NCI-H1694 (cell line): ENCODE measurements around the gene TMEM263.
"Not testable (repeated sequence)": the region's sequence is repeated elsewhere in the genome, so short reads cannot be mapped to it uniquely, and the experiment has no call there.

Experiments used
- DNase-seq: peaks from one replicate; lab custom pipeline; 2025; lab: John Stamatoyannopoulos, UW

TMEM263 gene

DNA sequence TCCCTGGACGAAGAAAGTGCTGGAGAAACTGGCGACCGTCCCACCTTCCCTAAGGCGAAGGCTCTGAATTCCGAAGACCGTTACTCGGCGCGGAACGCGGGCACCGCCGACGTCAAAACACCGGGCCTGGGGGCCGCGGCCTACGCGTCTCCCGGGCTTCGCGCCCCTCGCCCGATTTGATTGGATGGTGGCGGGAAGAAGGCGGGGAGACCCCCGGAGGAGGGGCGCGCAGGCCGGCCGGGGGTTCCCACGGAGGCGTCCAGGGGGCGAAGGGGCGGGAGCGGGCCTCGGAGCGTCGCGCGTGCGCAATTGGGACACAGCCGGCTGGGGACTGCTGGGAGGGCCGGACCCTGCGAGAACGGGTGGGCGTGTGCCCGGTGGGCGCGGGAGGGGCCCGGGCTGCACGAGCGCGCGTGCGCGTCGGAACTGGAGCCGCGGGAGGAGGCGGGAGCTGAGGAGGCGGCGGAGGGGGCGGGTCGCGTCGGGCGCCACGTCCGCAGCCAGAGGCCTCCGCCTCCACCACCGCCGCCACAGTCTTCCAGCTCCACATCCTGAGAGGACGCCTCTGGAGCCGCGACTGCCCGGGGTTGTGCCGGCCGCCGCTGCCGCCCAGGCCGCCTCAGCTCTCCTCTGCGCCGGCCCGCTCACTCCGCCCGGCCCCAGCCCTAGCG lies at the start of gene TMEM263:
Gene TMEM263 (plus strand): TSS at position 531 of the 671 bp plus-strand sequence. CDS start 11,210 bp downstream, outside the sequence.
- DNase-seq, result peak; percentile 75

DNA sequence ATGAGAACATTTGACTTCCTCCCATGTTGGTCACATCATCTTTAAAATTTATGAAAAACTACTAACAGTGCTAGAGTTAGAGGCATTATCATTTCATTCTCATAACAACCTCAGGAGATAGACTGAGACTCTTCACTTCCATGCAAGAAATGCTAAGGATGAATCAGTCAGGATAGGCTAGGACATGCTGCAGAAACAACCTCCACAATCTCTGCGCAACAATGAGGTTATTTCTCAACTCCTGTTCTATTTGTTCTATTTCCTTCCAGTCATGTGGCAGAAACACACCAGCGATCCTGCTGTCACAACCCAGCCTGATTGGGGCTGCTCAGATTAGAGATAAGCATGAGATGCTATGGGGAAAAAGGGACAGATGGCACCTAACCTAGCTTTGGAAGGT lies 49.0 kb upstream of the TMEM263 start:
- DNase-seq, result no peak

DNA sequence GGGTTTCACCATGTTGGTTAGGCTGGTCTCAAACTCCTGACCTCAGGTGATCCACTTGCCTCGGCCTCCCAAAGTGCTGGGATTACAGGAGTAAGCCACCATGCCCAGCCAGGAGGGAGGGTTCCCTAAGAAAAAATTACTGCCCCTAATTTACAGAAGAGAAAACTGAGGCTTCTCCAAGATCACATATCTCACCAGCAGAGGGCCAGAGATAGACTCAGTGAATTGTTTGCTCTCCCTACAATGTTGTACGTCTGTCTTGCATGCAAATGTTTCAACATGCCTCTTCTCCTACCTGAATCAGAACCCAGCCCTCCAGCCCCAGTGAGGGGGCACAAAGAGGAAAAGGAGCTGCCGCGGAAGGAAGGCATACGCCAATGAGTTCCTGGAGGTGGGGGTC lies 48.3 kb upstream of the TMEM263 start:
- no peak for DNase-seq

DNA sequence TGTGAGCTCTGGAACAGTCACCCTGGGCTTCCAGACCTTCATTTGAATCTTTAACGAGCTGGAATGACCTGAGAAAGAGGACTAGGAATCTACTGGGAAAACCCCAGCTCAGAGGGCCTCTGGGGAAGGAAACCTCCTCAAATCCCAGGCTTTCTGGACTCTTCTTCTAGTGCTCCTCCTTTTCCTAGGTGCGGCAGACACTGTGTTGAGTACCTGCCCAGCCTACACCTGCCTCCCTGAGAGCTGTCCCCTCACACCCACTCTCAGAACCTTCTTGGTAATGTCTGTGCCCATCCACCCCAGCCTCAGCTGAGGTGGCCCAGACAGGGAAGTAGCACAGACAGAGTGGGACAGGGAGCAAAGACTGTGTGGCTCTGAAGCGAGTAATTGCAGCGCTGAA lies 47.9 kb upstream of the TMEM263 start:
- no peak for DNase-seq

DNA sequence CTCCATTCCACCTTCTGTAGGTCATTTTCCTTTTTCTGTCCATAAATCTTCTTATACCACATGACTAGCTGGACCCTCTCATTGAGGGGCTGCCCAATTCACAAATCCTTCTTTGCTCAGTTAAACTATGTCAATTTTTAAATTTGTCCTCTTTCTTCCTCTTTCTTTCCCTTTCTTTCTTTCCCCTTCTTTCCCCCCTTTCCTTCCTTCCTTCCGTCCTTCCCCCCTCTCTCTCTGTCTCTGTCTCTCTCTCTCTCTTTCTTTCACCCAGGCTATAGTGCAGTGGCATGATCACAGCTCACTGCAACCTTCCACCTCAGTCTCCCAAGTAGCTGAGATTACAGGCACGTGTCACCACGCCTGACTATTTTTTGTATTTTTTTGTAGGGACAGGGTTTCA lies 47.1 kb upstream of the TMEM263 start:
- no peak for DNase-seq

DNA sequence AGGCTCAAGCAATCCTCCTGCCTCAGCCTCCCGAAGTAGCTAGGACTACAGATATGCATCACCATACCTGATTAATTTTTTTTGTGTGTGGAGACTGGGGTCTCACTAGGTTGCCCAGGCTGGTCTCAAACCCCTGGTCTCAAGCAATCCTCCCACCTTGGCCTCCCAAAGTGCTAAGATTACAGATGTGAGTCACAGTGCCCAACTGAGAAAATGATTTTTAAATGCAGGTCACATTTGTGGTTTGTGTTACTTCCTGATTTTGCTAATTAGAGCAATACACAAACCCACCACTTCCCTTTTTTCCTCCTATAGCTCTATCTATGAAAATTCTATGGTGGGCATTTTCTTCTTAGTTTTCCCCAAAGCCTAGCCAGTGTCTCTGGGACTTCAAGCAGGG lies 45.5 kb upstream of the TMEM263 start:
- DNase-seq, result no peak

DNA sequence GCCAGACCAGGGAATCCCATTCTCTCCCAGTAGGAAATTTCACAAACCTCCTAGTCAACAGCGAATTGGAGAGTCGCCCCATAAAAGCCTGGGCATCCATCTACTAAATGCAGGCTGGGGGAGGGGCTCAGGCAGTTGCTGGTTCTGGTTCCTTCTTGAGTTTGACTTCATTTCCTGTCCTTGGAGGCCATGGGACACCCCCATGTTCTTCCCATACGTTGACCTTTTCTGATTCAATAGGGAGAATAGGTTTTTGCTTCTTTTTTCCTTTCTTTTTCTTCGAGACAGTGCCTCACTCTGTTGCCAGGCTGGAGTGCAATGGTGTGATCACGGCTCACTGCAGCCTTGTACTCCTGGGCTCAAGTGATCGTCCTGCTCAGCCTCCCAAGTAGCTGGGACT lies 44.1 kb upstream of the TMEM263 start:
- no peak for DNase-seq

DNA sequence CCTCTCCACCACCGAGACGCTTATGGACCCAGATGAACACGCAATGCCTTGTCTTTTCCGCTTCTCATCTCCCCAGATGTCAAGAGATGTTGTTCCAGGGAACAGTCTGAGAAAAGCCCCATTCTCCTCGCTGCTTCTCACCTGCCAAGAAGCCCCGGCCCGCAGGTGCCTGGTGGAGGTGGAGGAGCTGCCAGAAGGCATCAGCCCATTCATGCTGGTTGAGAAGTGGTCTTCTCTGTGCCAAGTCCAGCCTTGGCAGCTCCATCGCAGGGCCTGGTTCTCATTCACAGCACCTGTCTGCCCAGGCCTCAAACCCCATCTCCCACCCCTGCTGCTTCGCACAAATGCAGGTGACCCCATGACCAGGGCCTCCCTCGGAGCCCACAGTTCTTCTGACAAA lies 42.3 kb upstream of the TMEM263 start:
- no peak for DNase-seq

DNA sequence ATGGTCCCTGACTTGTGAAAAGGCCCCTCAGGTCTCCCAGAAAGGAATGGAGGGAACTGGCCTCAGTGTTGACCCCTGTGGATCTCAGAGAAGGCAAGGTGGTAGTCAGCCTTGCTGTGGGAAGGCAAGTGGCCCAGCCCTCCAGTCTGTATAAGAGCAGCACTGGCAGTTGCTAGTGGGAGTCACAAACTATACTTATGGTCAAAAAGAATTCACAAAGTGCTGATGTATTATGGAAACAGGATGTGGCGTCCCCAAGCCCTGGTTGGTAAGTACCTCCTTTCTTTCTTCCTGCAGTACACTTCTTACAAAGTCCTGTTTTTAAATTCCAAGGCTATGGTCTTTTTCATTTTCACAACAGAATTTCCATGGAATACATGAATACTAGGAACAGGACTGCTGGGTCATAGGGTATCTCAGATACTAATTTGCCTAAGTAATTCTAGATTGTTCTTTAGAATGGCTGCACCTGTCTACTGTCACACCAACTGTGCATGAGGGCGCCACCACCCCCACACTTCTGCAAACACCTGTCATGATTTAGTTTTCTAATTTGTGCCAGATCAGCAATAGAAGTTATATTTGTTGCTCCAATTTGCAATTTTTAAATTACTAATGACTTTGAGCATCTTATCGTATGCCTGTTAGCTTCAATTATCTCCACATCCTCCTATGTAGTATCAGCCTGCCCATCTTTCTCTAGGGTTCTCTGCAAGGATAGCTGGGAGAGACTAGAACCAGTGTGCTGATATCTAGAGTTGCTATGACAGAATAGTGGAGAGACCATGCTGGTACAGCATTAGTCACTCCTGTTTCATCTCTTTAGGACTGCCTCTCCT lies 40.7 kb upstream of the TMEM263 start:
- DNase-seq, result no peak

DNA sequence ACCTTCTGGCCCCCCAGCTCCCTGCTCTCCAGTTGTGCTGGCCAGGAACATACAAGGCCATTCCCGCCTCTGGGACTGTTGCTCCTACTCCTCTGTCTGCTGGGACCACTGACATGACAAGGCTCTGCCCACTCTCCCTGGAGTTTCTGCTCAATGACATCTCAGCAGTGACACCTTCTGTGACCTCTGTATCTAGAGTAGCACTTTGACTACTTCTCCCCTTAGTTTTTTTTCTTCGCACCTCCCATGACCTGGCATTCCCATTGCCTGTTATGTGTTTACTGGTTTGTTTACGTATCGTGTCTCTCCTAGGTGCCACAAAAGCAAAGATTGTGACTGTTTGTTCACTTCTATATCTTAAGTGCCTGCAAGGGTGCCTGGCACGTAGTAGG lies 40.1 kb upstream of the TMEM263 start:
- DNase-seq, result no peak

DNA sequence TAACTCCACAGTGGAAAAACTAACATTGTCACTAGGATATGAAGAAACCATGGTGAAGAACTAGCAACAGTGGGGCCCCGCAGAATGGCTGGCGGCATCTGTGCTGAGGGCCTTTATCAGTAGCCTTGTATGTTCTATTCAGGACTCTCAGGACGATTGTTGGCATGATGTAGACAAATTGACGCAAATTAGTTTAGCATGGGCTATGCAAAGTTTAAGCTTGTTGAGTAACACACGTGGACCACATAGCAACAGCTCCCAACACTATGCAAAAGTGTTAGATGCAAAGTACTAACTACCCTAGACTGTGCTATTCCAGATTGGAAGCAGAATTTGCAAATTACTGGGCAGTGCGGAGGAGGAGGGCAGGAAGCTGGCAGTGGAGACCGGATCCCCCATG lies 38.2 kb upstream of the TMEM263 start:
- no peak for DNase-seq

DNA sequence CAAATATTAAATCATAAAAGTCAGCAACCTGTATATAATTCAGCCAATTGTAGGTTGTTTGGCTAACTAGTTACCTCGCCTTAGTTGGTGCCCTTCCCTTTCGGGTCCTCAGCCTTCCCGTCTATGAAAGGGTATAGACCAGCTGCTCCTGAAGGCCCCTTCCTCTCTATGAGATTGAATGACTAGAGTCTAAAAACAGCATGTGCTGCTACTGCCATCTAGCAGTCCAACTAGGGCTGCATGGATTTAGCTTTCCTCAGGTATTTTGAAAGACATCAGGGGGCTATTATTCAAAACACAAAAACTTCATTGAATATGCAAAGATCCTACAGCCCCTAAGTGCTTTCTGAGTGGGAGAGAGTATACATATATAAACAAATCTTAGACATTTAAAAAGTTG lies 37.0 kb upstream of the TMEM263 start:
- DNase-seq, result peak; percentile 34

DNA sequence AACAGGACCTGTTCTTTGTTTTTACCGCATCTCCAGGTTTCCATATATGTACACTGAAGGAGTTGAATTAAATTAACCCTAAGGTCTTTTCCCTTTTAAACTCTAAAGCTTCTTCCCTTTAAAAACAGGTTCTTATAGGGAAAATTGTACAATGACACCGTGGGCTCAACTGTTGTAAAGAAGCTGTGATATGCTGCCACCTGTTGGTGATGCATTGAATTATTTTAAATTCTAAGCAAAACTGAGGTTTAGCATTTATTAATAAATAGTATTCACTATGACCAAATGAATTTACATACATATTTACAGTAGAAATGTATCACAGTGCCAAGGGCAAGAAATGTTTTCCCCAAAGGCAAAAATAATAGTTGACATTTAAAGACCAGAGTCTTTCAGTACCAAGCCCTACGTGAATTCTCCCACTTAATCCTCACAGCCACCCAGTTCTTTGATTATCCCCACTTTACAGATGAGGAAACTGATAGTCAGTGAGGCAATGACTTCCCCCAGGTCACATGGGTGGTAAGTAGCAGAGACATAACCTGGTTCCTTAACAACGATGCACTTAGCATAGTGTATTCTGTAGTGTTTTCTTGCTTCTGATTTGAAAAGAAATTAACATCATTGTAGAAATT lies 35.7 kb upstream of the TMEM263 start:
- DNase-seq, result peak; percentile 26

DNA sequence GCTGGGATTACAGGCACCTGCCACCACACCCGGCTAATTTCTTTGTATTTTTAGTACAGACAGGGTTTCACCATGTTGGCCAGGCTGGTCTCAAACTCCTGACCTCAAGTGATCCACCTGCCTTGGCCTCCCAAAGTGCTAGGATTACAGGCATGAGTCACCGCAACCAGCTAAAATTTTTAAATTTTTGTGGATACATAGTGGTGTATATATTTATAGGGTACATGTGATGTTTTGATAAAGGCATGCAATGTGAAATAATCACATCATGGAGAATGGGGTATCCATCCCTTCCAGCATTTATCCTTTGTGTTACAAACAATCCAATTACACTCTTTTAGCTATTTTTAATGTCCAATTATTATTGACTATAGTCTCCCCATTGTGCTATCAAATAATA lies 33.7 kb upstream of the TMEM263 start:
- DNase-seq, result not testable (repeated sequence)

DNA sequence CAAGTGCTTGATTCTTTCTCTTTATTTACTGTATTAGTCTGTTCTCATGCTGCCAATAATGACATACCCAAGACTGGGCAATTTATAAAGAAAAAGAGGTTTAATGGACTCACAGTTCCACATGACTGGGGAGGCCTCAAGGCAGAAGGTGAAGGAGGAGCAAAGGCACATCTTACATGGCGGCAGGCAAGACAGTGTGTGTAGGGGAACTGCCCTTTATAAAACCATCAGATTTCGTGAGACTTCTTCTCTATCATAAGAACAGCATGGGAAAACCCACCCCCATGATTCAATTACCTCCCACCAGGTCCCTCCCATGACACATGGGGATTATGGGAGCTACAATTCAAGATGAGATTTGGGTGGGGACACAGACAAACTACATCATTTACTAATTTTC lies 32.1 kb upstream of the TMEM263 start:
- not testable (repeated sequence) for DNase-seq

DNA sequence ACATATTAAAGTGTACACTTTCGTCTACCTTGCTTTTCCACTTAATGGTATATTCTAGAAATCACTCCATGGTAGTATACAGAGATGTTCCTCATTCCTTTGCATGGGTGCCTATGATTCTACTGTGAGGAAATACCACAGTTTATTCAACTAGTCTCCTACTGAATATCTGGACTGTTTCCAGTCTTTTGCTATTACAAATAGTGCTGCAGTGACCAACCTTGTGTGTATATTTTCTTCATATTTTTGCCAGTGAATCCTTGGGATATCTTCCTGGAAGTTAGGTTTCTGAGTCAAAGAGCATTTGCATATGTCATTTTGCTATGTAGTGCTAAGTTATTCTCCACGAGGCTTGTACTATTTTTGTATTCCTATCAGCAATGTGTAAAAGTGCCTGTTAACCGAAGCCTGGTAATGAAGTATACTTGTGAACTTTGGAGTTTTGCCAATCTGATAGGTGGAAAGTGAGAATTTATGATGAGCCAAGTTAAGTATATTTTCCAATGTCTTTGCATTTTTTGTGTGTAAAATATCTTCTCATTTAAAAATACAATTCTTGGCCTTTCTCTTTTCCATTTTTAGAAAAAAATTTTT lies 31.3 kb upstream of the TMEM263 start:
- DNase-seq, result no peak

DNA sequence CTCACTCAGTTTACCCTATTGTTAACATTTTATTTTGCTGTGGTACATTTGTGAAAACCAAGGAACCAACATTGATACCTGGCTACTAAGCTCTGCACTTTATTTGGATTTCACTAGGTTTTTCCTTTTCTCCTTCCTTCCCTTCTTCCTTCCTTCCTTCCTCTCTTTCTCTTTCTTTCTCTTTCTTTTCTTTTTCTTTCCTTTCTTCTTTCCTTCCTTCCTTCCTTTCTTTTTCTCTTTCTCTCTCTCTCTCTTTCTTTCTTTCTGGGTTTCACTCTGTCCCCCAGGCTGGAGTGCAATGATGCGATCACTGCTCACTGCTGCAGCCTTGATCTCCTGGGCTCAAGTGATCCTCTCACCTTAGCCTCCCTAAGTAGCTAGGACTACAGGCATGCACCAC lies 29.1 kb upstream of the TMEM263 start:
- no peak for DNase-seq

DNA sequence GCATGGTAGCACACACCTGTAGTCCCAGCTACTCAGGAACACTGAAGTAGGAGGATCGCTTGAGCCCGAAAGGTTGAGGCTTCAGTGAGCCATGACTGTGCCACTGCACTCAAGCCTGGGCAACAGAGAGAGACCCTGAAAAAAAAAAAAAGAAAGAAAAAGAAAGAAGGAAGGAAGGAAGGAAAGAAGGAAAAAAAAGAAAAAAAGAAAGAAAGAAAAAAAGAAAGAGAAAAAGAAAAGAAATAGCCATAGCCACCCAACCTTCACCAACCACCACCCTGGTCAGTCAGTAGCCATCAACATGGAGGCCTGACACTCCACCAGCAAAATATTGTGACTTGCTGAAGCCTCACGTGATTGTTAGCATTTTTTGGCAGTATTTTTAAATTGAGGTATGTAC lies 21.4 kb upstream of the TMEM263 start:
- DNase-seq, result no peak

DNA sequence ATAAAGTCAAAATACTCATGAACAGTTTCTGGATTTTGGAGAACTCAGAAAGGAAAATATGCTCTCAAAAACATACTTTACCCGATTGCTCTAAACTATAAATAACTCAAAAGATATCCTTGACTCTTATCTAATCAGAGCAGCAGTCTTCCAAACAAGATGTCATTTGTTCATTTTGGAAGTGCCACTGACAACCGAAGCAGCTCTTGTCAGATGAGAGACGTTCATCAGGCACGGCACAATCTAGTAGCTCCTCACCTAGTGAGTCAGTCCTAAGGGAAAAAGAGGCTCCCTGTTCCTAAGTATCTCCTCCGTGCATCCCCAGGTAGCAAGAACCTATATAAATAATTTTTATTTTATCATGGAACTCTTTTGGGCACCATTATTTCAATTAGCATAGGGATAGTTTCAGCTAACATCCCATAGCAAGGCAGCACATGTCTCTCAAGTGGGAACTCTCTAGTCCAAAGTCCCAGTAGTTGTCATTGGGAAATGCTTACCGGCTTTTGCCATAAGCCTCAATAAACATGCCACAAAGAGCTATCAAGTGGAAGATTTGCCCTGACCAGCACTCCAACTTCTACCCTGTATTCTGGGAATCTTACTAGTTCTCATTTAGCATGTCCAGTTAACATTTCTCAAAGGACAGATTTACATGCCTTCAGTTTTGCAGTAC lies 14.1 kb upstream of the TMEM263 start:
- no peak for DNase-seq

DNA sequence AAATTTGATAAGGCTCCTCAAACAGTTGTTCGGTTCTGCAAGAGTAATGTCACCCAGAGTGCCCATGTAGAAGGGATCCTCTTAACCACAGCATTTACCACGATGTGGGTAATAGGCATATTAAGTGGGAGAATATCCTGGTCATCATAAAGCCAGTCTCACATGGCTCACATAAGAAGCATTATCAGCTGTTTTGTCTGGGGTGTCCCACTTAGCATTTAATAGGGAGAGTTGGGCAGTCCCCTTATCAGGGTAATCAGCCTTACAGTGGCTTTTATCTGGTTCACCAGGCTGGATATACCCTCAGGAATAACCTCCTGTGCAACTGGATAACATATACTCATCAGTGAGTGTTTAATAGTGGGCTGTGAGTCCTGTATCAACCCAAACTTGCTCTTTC lies 12.9 kb upstream of the TMEM263 start:
- no peak for DNase-seq

DNA sequence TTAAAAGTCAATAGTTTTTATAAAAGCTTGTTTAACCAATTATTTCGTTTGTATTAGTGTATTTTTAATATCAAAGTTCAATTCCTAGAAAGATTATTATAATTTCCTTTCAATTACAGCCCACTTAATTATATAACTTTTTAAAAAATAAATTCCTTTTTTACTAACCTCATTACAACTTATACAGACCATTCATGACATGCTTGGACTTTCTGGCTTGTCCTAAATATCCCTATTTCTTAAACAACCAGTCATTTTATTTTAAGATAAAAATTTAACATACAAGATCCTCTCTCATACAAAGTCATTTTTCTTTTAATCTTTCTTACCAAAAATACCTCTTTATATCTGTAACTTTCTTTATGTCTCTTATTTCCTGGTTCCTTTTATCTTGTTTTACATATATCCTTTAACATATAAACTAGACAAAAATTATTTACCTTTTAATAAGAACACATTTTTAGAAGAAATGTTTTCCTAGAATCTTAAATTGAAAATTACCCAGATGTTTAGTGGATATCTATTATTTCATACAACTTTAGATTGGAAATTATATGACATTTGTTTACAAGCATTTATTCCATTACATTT lies 10.4 kb upstream of the TMEM263 start:
- DNase-seq, result no peak

DNA sequence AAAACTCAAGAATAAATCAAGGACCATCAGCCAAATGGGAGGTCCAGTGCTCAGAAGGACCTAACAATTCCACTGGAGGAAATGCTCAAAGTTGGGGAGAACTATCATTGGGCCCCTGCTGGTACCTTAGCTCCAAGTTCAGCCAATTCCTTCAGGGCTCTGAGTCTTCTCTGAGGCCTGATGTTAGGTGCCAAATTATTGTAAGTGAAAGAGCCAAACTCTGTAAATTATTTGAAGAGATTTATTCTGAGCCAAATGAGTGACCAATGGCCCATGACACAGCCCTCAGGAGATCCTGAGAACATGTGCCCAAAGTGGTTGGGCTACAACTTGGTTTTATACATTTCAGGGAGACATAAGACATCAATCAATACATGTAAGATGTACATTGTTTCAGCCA lies 8.2 kb upstream of the TMEM263 start:
- no peak for DNase-seq
